Fibroblast of lung (primary cell): ENCODE measurements around the gene FRMPD2.

Source experiments
- CTCF ChIP-seq, 2 donors: IDR thresholded peaks in 1 of 2; conservative IDR thresholded peaks in 1 of 2; 1 replicate in 1 of 2; 2 replicates in 1 of 2; pipeline ENCODE4 v1.5.1; 2011 to 2012; ENCODE audit warnings: low read length in 2 of 2, control low read depth in 1 of 2, inconsistent platforms in 1 of 2, low read depth in 1 of 2, mild to moderate bottlenecking in 1 of 2
- EZH2 ChIP-seq: IDR thresholded peaks from 2 replicates; pipeline ENCODE4 v1.5.1; 2012; ENCODE audit warnings: low read length, control low read depth, mild to moderate bottlenecking; ENCODE audit errors: missing control alignments

GRCh38 chr10:48192881-48193450 lies 81.5 kb downstream of the FRMPD2 start:
- no peak for TF ChIP-seq CTCF (conservative IDR thresholded peaks at IDR 0.05 in 1 of 2, IDR thresholded peaks at IDR 0.05 in 1 of 2; ENCODE audit: low read depth in 1 of 2, low read length in 2 of 2)
- no peak for TF ChIP-seq EZH2
